RWPE1 (cell line): Measurements from ENCODE around the gene ATXN7L3.

Source experiments
- CTCF ChIA-PET: fragments of 350-600 bp; sonication (Branson Sonifier 250); formaldehyde crosslinking; extraction: SDS; loops from one replicate; lab custom pipeline; 2021; lab: Yijun Ruan, JAX
- POLR2A ChIA-PET: fragments of 400-600 bp; formaldehyde crosslinking; extraction: SDS; loops from one replicate; lab custom pipeline; 2020; ENCODE audit warnings: antibody characterized with exemption; ENCODE audit not compliant: low non-redundant PET; lab: Yijun Ruan, JAX
- DNase-seq: peaks from one replicate; pipeline ENCODE4 v3.0.0; 2012; ENCODE audit warnings: low spot score
- H3K27ac ChIP-seq: fragments of 450-650 bp; 2 replicates; pipeline ENCODE4 v1.5.1; 2017
- TF ChIP-seq, protein P1 (sequence below): fragments of 450-650 bp; conservative IDR thresholded peaks from 2 replicates; pipeline ENCODE4 v1.5.1; 2017; ENCODE audit warnings: low read depth, mild to moderate bottlenecking

Gene ATXN7L3

GRCh38 chr17:44203731-44204440 is 4.2 kb upstream of the ATXN7L3 start:
- POLR2A ChIA-PET = interaction anchor here (1.3 kb wide), 1 partner anchor 17 kb away, joined by 4 read pairs; the partner anchor contains the start of gene TMUB2
- CTCF ChIA-PET = interaction anchor here (0.6 to 0.7 kb wide), 2 partner anchors 15 to 315 kb away, joined by 5 read pairs; no protein-coding TSS in a partner anchor
- no peak for DNase-seq
- peak overlapping the region; percentile 74 for H3K27ac ChIP-seq
- TF ChIP-seq, protein P1, sequence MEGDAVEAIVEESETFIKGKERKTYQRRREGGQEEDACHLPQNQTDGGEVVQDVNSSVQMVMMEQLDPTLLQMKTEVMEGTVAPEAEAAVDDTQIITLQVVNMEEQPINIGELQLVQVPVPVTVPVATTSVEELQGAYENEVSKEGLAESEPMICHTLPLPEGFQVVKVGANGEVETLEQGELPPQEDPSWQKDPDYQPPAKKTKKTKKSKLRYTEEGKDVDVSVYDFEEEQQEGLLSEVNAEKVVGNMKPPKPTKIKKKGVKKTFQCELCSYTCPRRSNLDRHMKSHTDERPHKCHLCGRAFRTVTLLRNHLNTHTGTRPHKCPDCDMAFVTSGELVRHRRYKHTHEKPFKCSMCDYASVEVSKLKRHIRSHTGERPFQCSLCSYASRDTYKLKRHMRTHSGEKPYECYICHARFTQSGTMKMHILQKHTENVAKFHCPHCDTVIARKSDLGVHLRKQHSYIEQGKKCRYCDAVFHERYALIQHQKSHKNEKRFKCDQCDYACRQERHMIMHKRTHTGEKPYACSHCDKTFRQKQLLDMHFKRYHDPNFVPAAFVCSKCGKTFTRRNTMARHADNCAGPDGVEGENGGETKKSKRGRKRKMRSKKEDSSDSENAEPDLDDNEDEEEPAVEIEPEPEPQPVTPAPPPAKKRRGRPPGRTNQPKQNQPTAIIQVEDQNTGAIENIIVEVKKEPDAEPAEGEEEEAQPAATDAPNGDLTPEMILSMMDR = peak; percentile 44

DNA sequence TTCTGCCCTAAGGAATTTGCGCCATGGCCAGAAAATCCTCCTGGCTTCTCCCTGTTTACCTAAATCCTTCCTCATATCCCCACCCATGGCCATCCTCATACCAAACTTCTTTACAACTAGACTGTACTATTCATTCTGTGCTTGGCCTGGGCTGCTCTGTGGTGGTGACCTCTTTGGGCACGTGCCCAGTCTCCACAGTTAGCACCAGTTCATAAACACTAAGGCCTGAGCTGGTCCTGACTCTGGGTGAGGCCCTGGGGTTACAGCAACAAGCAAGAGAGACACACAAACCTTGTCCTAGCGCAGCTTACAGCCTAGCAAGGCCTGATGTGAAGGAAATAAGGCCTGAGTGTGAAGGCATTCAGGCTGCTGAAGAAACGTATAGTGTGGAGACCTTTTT is 3.1 kb upstream of the ATXN7L3 start:
- DNase-seq = no peak
- POLR2A ChIA-PET = no interaction called here

DNA sequence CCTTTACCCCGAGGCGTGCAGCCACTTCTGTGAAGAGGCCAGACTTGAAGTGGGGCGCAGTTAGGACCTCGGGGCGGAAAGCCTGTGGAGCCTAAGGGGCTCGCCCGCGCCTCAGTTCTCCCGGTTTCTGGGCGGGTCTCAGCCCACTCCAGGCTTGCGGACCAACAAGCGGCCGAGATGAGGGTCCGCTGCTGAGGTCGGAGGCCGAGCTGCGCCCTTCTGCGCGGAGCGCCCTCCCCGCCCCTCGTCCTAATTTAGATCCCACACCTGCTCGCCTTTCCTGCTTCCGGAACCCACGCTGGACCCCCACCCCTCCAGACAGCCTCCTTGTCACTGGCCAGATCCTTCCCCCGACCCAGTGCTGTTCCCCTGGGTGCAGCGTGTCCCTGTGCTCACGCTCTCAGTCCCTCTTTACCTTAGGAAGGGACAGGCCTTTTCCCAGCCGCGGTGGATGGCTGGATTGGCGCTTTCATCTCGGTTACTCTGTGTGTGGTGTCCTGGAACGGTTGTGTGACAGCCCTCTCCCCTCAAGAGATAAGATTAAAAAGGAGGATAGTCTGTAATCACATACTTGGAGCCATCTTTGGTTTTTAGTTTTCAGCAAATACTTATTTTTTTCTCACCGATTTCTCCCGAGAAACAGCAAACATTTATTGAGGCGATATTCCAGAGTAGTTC is 933 bp upstream of the ATXN7L3 start:
- DNase-seq = no peak
- TF ChIP-seq, protein P1 = no peak
- peak overlapping the region; percentile 99 for H3K27ac ChIP-seq

More for the DNA sequence above, 3.1 kb upstream of the ATXN7L3 start:
- CTCF ChIA-PET = no interaction called here
- peak overlapping the region; percentile 40 for H3K27ac ChIP-seq
- TF ChIP-seq, protein P1 = no peak

GRCh38 chr17:44198721-44199552 is 747 bp downstream of the ATXN7L3 start:
- peak; percentile 88 for DNase-seq
- peak overlapping the region; percentile 99 for H3K27ac ChIP-seq
- TF ChIP-seq, protein P1 = no peak
- ChIA-PET CTCF (no interaction called here), POLR2A (interaction anchor here (0.5 to 1.4 kb wide), 2 partner anchors 12 to 19 kb away, joined by 3 read pairs; partner anchors contain the start of gene TMUB2)

More for the DNA sequence above, 933 bp upstream of the ATXN7L3 start:
- CTCF ChIA-PET = interaction anchor here (0.7 to 2.1 kb wide), 2 partner anchors 9 to 191 kb away, joined by 5 to 6 read pairs; no protein-coding TSS in a partner anchor
- POLR2A ChIA-PET = interaction anchor here (0.6 kb wide), 1 partner anchor 154 kb away, joined by 5 read pairs; no protein-coding TSS in a partner anchor

GRCh38 chr17:44197980-44198720 is 1.5 kb downstream of the ATXN7L3 start:
- POLR2A ChIA-PET = interaction anchor here (0.5 to 1.4 kb wide), 2 partner anchors 12 to 20 kb away, joined by 3 read pairs; partner anchors contain the start of gene TMUB2

More at GRCh38 chr17:44197980-44198720, 1.5 kb downstream of the ATXN7L3 start:
- peak overlapping the region; percentile 99 for H3K27ac ChIP-seq
- peak; percentile 45 for DNase-seq
- TF ChIP-seq, protein P1 = peak; percentile 16; the same call in 1 of the 2 replicates
- CTCF ChIA-PET = interaction anchor here (0.6 kb wide), 2 partner anchors 18 to 57 kb away, joined by 3 read pairs; no protein-coding TSS in a partner anchor
